Spleen (tissue), 7 donors: ENCODE results near the gene C1QA.

ENCODE experiments used
- POLR2A ChIP-seq, 3 donors: fragments of 450-650 bp; IDR thresholded peaks; one replicate each; pipeline ENCODE4 v1.5.1; 2017; ENCODE audit warnings: antibody characterized with exemption in 3 of 3, mild to moderate bottlenecking in 1 of 3
- TF ChIP-seq, protein P1 (sequence below), 11 experiments: fragments of 200-600 bp in 7 of 11; fragments of 450-650 bp in 4 of 11; sonication (generic) in 4 of 11; IDR thresholded peaks in 8 of 11; conservative IDR thresholded peaks in 3 of 11; 1 replicate in 7 of 11; 2 replicates in 4 of 11; pipeline versions ENCODE4 v1.4.0 to v1.8.0; 2016 to 2021; ENCODE audit warnings: antibody characterized with exemption in 11 of 11, inconsistent platforms in 4 of 11, mild to moderate bottlenecking in 1 of 11
- donor health status: DM: no; HTN: no; CAD: no; lungs with moderate emphysema.
- donor health status: DM: no; HTN: no; CAD: no.
- donor health status: DM: no; HTN: no; CAD: no.

DNA sequence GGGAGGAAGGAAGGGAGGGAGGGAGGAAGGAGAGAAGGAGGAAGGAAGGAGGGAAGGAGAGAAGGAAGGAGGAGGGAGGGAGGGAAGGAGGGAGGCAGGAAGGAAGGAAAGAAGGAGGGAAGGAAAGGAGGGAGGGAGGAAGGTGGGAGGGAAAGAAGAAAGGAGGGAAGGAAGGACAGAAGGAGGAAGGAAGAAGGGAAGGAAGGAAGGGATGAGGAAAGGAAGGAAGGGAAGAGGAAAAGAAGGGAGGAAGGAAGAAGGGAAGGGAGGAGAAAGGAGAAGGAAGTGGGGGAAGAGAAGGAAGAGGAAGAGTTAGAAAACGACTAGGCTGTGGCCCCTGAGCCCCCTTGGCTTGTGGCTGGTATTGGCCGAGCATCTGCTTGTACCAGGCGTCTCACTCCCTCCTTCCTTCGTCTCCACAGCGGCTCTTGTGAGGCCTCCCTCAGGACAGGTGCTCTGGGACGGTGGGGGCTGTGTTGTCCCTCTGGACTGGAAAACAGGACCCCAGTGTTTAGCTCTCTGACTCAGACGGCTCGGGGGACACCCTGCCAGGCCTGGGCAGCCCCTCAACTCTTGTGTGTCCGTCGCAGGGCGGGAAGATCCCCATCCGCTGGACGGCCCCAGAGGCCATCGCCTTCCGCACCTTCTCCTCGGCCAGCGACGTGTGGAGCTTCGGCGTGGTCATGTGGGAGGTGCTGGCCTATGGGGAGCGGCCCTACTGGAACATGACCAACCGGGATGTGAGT lies 36.2 kb upstream of the C1QA start:
- TF ChIP-seq, protein P1, sequence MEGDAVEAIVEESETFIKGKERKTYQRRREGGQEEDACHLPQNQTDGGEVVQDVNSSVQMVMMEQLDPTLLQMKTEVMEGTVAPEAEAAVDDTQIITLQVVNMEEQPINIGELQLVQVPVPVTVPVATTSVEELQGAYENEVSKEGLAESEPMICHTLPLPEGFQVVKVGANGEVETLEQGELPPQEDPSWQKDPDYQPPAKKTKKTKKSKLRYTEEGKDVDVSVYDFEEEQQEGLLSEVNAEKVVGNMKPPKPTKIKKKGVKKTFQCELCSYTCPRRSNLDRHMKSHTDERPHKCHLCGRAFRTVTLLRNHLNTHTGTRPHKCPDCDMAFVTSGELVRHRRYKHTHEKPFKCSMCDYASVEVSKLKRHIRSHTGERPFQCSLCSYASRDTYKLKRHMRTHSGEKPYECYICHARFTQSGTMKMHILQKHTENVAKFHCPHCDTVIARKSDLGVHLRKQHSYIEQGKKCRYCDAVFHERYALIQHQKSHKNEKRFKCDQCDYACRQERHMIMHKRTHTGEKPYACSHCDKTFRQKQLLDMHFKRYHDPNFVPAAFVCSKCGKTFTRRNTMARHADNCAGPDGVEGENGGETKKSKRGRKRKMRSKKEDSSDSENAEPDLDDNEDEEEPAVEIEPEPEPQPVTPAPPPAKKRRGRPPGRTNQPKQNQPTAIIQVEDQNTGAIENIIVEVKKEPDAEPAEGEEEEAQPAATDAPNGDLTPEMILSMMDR (IDR thresholded peaks at IDR 0.05 in 8 of 11, conservative IDR thresholded peaks at IDR 0.05 in 3 of 11), result no peak
- TF ChIP-seq POLR2A (IDR thresholded peaks at IDR 0.05), result no peak
